IMR-90 (cell line): Measurements from ENCODE around the gene SLC34A3. TPM values are rescaled to one million over a fixed set of nuclear protein-coding genes. Genes with fewer than 3 reads are reported as not detected.

Experiments used
- ATAC-seq: fragments of 200-7000 bp; cut with Tn5 transposase; 2 replicates; pipeline ENCODE4 v1.9.1; 2020; ENCODE audit warnings: low read depth, mild to moderate bottlenecking, moderate library complexity
- BruUV-seq: library from RNA; stranded (reverse); fragments of 400-500 nt; replicated peaks from 2 replicates; lab custom pipeline; 2021; lab: Mats Ljungman, UMichigan
- CTCF ChIA-PET: fragments of 300-600 bp; formaldehyde crosslinking; extraction: SDS; loops from one replicate; lab custom pipeline; 2021; ENCODE audit warnings: antibody characterized with exemption; lab: Yijun Ruan, JAX
- POLR2A ChIA-PET: fragments of 300-600 bp; sonication (Branson Sonifier 250); formaldehyde crosslinking; loops from one replicate; lab custom pipeline; 2022; ENCODE audit warnings: antibody characterized with exemption; ENCODE audit not compliant: unreplicated experiment; lab: Charles Lee
- DNase-seq: peaks from one replicate; pipeline ENCODE4 v3.0.0; 2013
- H2AFZ ChIP-seq: replicated peaks from 2 replicates; pipeline ENCODE3; 2013; ENCODE audit warnings: low read length, mild to moderate bottlenecking; ENCODE audit not compliant: poor library complexity
- H2AK5ac ChIP-seq: 2 replicates; pipeline ENCODE4 v1.6.1; 2013; ENCODE audit warnings: low read depth, low read length, inconsistent platforms
- H2AK9ac ChIP-seq: replicated peaks from 2 replicates; pipeline ENCODE3; 2013; ENCODE audit warnings: mild to moderate bottlenecking, low read depth, low read length, moderate library complexity; ENCODE audit not compliant: poor library complexity
- H2BK120ac ChIP-seq: 2 replicates; pipeline ENCODE4 v1.6.1; 2013; ENCODE audit warnings: low read depth, low read length, inconsistent platforms
- H2BK15ac ChIP-seq: 3 replicates; pipeline ENCODE4 v1.6.1; 2013; ENCODE audit warnings: low read depth, low read length, inconsistent platforms
- H2BK20ac ChIP-seq: 2 replicates; pipeline ENCODE4 v1.6.1; 2013; ENCODE audit warnings: low read depth, mild to moderate bottlenecking, inconsistent platforms, low read length, moderate library complexity
- H2BK5ac ChIP-seq: 2 replicates; pipeline ENCODE4 v1.6.1; 2013; ENCODE audit warnings: mild to moderate bottlenecking, low read depth, low read length, inconsistent platforms; ENCODE audit not compliant: poor library complexity, severe bottlenecking
- H3K14ac ChIP-seq: replicated peaks from 2 replicates; pipeline ENCODE4 v1.6.1; 2013; ENCODE audit warnings: low read depth, low read length, inconsistent platforms
- H3K18ac ChIP-seq: 2 replicates; pipeline ENCODE4 v1.6.1; 2013; ENCODE audit warnings: low read depth, low read length, control low read depth
- H3K23ac ChIP-seq: 2 replicates; pipeline ENCODE4 v1.6.1; 2013; ENCODE audit warnings: low read depth, low read length, inconsistent platforms
- H3K27ac ChIP-seq: 2 replicates; pipeline ENCODE4 v1.5.1; 2013; ENCODE audit warnings: mild to moderate bottlenecking, control low read depth, low read length; ENCODE audit not compliant: insufficient read depth
- H3K27me3 ChIP-seq: 2 replicates; pipeline ENCODE4 v1.6.1; 2013; ENCODE audit warnings: low read length; ENCODE audit not compliant: control insufficient read depth, insufficient read depth
- H3K36me3 ChIP-seq: 2 replicates; pipeline ENCODE4 v1.6.1; 2013; ENCODE audit warnings: low read length, mixed read lengths; ENCODE audit not compliant: control insufficient read depth, insufficient read depth
- H3K4ac ChIP-seq: 2 replicates; pipeline ENCODE4 v1.6.1; 2013; ENCODE audit warnings: low read depth, low read length, inconsistent platforms
- H3K4me1 ChIP-seq: 2 replicates; pipeline ENCODE4 v1.6.1; 2013; ENCODE audit warnings: low read length, mixed read lengths; ENCODE audit not compliant: control insufficient read depth, insufficient read depth
- H3K4me2 ChIP-seq: 2 replicates; pipeline ENCODE4 v1.6.1; 2013; ENCODE audit warnings: low read depth, mild to moderate bottlenecking, control low read depth, low read length, moderate library complexity
- H3K4me3 ChIP-seq: 2 replicates; pipeline ENCODE4 v1.5.1; 2013; ENCODE audit warnings: low read depth, mild to moderate bottlenecking, control low read depth, low read length, moderate library complexity; ENCODE audit not compliant: insufficient read depth
- H3K56ac ChIP-seq: 2 replicates; pipeline ENCODE4 v1.6.1; 2013; ENCODE audit warnings: low read length, inconsistent platforms; ENCODE audit not compliant: insufficient read depth; ENCODE audit errors: extremely low read depth
- H3K79me1 ChIP-seq, 2 experiments: 2 replicates each; pipeline ENCODE4 v1.6.1; 2013; ENCODE audit warnings: low read length in 2 of 2, inconsistent platforms in 1 of 2, low read depth in 1 of 2
- H3K9ac ChIP-seq: 2 replicates; pipeline ENCODE4 v1.6.1; 2013; ENCODE audit warnings: low read depth, low read length, control low read depth
- H3K9me1 ChIP-seq: 2 replicates; pipeline ENCODE4 v1.6.1; 2013; ENCODE audit warnings: low read length, inconsistent platforms; ENCODE audit not compliant: insufficient read depth
- H3K9me3 ChIP-seq: 2 replicates; pipeline ENCODE4 v1.6.1; 2013; ENCODE audit warnings: low read length; ENCODE audit not compliant: control insufficient read depth, insufficient read depth
- H4K20me1 ChIP-seq: 2 replicates; pipeline ENCODE4 v1.6.1; 2013; ENCODE audit warnings: low read length, inconsistent platforms; ENCODE audit not compliant: insufficient read depth
- H4K5ac ChIP-seq: 2 replicates; pipeline ENCODE4 v1.6.1; 2013; ENCODE audit warnings: mild to moderate bottlenecking, low read depth, low read length, control low read depth
- H4K8ac ChIP-seq, 2 experiments: 2 replicates each; pipeline ENCODE4 v1.6.1; 2013; ENCODE audit warnings: low read depth in 2 of 2, low read length in 2 of 2, control low read depth in 1 of 2, inconsistent platforms in 1 of 2
- H4K91ac ChIP-seq: 2 replicates; pipeline ENCODE4 v1.6.1; 2013; ENCODE audit warnings: low read depth, low read length, inconsistent platforms; ENCODE audit not compliant: insufficient read depth
- NFE2L2 ChIP-seq: fragments of 150-350 bp; IDR thresholded peaks from 2 replicates; pipeline ENCODE4 v1.6.1; 2016; ENCODE audit warnings: low read depth, mild to moderate bottlenecking, low read length
- RFX5 ChIP-seq: IDR thresholded peaks from 2 replicates; pipeline ENCODE4 v1.8.0; 2012; ENCODE audit warnings: low read depth, mild to moderate bottlenecking, low read length, moderate library complexity
- WGBS, 2 experiments: methylation state at CpG; one replicate each; pipeline versions ENCODE4 v1.1.5 to v1.1.7; 2013; ENCODE audit warnings: missing lambda C conversion rate in 2 of 2; ENCODE audit not compliant: insufficient read length in 1 of 2; ENCODE audit errors: extremely low coverage in 2 of 2; 5-methylcytosine and 5-hydroxymethylcytosine counted together
- dilution Hi-C: fragments of 300-500 bp; cut with HindIII; formaldehyde crosslinking; loops from one replicate; pipeline ENCODE4 v1.14.3; 2018; ENCODE audit warnings: low sequenced_read_pairs; ENCODE audit not compliant: unreplicated experiment
- in situ Hi-C: fragments of 300-500 bp; cut with MboI; formaldehyde crosslinking; loops from 3 replicates; pipeline ENCODE4 v1.14.3; 2019; ENCODE audit warnings: low sequenced_read_pairs, inconsistent platforms, mixed read lengths
- intact Hi-C: fragments of 100-400 bp; cut with micrococcal nuclease; formaldehyde crosslinking; loops from 2 replicates; pipeline ENCODE4 v1.10.0; 2022
- polyA plus RNA-seq, 3 experiments: library from polyadenylated mRNA; depleted of rRNA; stranded (reverse); fragments of >200 nt; gene quantifications; 2 replicates each; pipeline ENCODE4 v1.2.3, GENCODE V29; 2012; ENCODE audit warnings: low replicate concordance in 1 of 3
- total RNA-seq: library from RNA; depleted of rRNA; stranded (reverse); fragments of >200 nt; gene quantifications from 2 replicates; pipeline ENCODE4 v1.2.3, GENCODE V29; 2012

The SLC34A3 gene
- total and polyA plus RNA-seq, 2 of the 4 experiments (the other 2 are of a cell fraction), result not detected

GRCh38 chr9:137268538-137269201 lies 38.0 kb downstream of the SLC34A3 start:
- Histone ChIP-seq H4K20me1 (peaks cover 30% of the 10 kb centered on the region), H2BK5ac (peak overlapping the region; percentile 9), H2BK120ac (peak overlapping the region; percentile 52), H2AK5ac (peak overlapping the region; percentile 93), H3K4me2 (peak overlapping the region; percentile 5; the same call in 1 of the 2 replicates), H2BK15ac (peak overlapping the region; percentile 27; the same call in 1 of the 3 replicates), H2AK9ac (peak overlapping the region; percentile 62), H3K14ac (peak overlapping the region; percentile 55), H2BK20ac (peak overlapping the region; percentile 48; the same call in 1 of the 2 replicates), H3K79me1 (peaks cover 13 to 65% of the 10 kb centered on the region in 2 experiments; a peak in 3 of 4 replicates), H3K23ac (peak overlapping the region; percentile 59; the same call in 1 of the 2 replicates), H3K4ac (peak overlapping the region; percentile 68), H3K27me3 (no peaks in the 10 kb centered on the region), H3K9me3 (no peaks in the 10 kb centered on the region), H4K91ac (no peak overlapping the region; the same call in 1 of the 2 replicates), H3K56ac (no peak overlapping the region), H3K36me3 (peaks cover 63% of the 10 kb centered on the region), H3K9ac (no peak overlapping the region), H3K4me1 (peaks cover 12% of the 10 kb centered on the region), H4K8ac (peak overlapping the region; percentile 19 to 35; a peak in 3 of 4 replicates), H4K5ac (no peak overlapping the region), H2AFZ (peak overlapping the region; percentile 44), H3K9me1 (peaks cover 14% of the 10 kb centered on the region), H3K4me3 (no peak overlapping the region), H3K27ac (peak overlapping the region; percentile 36; the same call in 1 of the 2 replicates), H3K18ac (no peak overlapping the region)
- DNase-seq (no peak), ATAC-seq (no peak; the same call in 1 of the 2 replicates)
- no TSS peak for BruUV-seq
- POLR2A ChIA-PET, result no interaction called here
- dilution Hi-C loops (no loop called here), in situ Hi-C loops (no loop called here), intact Hi-C loops (no loop called here)
- peak; percentile 74 for TF ChIP-seq NFE2L2
- no peak for TF ChIP-seq RFX5
- CTCF ChIA-PET, result no interaction called here
- WGBS, 2 experiments, result 100% methylated on average over 2 of the region's 19 CpGs; no CpG with 5 or more reads in 1 of the 2 experiments
